Measurements from ENCODE around the gene OSR1.
"Not testable (repeated sequence)": the region's sequence is repeated elsewhere in the genome, so short reads cannot be mapped to it uniquely, and the experiment has no call there.

Gene OSR1

DNA sequence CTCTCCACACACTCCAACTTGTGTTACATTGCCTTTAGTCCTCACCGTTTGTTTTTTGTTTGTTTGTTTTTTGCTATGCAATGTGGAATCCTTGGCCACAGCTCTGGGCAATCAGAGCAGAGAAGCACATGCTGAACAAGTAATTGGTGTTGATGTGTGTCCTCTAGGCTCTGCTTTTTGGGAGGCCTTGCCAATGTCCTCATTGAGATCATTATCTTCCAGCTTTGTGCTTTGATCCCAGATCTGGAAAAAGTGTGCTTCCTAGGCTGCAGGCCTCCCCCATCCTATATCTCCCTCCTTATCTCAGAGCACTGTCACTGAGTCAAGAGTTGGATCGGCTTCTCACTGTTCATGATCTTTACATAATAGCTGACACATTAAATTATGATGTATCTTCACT, 25.9 kb downstream of the OSR1 start:
- no peak for DNase-seq (ENCODE audit: low read depth in 3 of 3)

DNA sequence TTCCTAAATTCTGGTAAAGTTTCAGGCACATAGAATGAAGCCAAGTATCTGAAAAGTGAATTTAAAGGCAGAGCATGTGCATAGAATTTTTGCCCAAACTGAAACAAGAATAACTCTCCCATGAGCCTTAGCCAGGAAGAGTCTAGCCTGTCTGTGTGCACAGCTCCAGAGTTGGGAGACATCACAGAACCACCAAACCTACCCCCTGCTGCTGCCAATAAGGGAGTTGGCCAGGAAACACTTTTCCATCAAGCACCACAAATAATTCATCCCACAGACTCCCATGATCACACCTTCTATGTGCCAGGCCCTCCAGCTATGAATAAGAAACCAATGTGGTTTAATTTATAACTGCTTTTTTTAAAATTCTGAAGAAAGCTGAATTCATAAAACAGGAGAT, 27.0 kb downstream of the OSR1 start:
- DNase-seq (ENCODE audit: low read depth in 3 of 3), result no peak

DNA sequence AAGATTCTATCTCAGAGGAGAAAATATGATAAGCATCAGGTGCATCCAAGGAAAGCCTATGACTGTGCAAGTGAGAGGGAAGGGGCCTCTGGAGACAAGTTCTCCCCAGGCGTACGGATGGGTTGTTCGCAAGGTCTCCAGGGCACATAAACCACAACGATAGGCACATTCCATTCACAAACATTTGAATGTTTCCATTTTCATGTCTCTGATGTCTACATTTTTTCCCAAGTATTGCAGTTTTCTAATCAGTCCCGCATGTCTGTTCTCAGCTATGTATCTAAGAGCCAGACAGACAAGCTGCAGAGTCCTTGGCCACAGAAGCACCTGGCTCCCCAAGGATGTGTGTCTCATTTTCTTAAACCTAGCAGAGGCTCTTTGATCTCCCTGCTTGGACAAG, 28.0 kb downstream of the OSR1 start:
- no peak for DNase-seq (ENCODE audit: low read depth in 3 of 3)

DNA sequence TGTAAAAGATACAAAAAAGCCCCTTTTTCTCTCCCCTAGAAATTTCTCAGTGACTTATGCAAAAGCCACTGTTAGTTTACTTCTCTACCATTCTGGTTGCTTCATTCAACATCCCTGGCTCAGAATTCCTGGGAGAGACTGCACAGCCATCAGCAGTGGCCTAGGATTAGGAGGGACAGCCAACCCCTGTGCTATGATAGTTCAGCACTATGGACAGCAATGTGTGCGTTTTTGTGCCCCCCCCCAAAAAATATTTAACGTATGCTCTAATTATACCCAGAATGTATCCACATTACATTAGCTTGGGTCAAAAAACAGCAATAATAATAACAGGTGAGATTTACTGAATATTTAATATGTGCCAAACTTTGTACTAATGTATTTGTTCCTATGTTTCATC, 29.0 kb downstream of the OSR1 start:
- DNase-seq (ENCODE audit: low read depth in 3 of 3), result no peak

DNA sequence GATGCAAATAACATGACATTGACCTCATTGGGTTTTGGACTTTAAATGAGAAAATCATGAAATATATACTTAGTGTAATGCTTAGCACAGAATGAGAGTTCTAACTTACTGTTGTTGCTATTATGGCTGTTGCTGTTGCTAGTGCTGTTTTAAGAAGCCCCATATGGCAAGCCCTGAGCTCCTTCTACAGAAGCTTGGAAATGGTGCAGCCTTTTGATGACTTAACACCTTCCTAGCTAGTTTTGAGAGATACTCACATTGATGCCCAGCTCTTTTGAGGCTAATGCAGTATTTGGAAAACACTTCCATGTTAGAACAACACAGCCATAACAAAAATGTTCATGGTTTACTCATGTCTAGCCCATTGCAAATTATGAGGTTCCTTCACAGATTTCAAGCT, 30.9 kb downstream of the OSR1 start:
- no peak for DNase-seq (ENCODE audit: low read depth in 3 of 3)

DNA sequence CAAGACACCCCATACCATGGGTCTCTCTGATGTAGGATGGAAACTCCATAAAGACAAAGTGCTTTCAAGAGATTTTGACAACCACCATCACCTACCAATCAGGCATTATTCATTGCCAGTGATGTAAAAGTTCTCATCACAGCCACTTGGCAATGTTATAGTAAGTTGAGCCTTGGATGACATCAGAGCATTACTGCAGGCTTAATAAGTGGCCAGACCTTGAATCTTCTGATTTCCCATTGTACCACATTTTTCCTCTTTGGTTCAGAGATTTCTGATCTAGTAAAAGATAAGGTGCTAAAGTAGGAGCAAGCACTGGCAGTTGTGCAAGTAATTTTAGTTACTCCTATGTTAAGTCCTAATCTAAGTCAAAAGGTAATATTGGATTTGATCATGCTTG, 36.5 kb downstream of the OSR1 start:
- DNase-seq (ENCODE audit: low read depth in 3 of 3), result no peak

- DNase-seq (ENCODE audit: low read depth in 3 of 3), result no peak
Observed at GRCh38 chr2:19320813-19321212, 37.6 kb downstream of the OSR1 start.

DNA sequence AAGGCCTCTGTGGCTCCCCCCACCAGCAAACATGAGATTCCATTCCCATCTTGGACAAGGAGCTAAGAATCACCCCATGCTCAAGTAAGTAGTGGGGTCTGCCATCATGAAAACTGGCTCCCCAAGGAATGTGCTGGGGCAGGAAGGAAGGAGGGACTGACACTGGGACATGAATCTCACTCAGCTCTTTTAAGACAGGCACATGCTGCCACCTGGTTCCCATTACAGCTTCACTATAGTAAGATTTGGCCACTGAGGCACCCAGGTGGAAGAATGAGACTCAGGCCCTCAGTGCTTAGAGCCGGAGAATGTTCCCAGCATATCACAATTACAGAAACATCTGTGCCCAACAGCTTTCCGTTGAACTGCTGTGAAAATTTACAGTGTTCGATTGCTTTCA, 38.7 kb downstream of the OSR1 start:
- no peak for DNase-seq (ENCODE audit: low read depth in 3 of 3)

GRCh38 chr2:19319064-19319463, 39.4 kb downstream of the OSR1 start:
- no peak for DNase-seq (ENCODE audit: low read depth in 3 of 3)

- no peak for DNase-seq (ENCODE audit: low read depth in 3 of 3)
Observed at GRCh38 chr2:19313553-19313952, 44.9 kb downstream of the OSR1 start.

- no peak for DNase-seq (ENCODE audit: low read depth in 3 of 3)
Observed at GRCh38 chr2:19312949-19313348, 45.5 kb downstream of the OSR1 start.

DNA sequence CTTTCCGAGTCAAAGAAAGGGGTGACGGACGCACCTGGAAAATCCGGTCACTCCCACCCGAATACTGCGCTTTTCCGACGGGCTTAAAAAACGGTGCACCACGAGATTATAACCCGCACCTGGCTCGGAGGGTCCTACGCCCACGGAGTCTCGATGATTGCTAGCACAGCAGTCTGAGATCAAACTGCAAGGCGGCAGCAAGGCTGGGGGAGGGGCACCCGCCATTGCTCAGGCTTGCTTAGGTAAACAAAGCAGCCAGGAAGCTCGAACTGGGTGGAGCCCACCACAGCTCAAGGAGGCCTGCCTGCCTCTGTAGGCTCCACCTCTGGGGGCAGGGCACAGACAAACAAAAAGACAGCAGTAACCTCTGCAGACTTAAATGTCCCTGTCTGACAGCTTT, 52.4 kb downstream of the OSR1 start:
- not testable (repeated sequence) for DNase-seq (ENCODE audit: low read depth in 3 of 3)

GRCh38 chr2:19305400-19306055, 52.9 kb downstream of the OSR1 start:
- DNase-seq (ENCODE audit: low read depth in 3 of 3), result not testable (repeated sequence)

- DNase-seq (ENCODE audit: low read depth in 3 of 3), result no peak
Observed at GRCh38 chr2:19301706-19302105, 56.7 kb downstream of the OSR1 start.
